HG02588 (cell line): ENCODE data around the gene FIBP.

ENCODE experiments used
- ATAC-seq: cut with Tn5 transposase; IDR thresholded peaks from one replicate; pipeline ENCODE4 v1.9.1; 2021; ENCODE audit warnings: mild to moderate bottlenecking, moderate library complexity; ENCODE audit not compliant: unreplicated experiment

FIBP gene

GRCh38 chr11:65888163-65888814 lies at the start of gene FIBP:
Gene FIBP, minus strand, starts transcription at chr11:65888471. Its CDS starts 53 bp downstream, at chr11:65888418.
- peak; percentile 58 for ATAC-seq

GRCh38 chr11:65937766-65938165 lies 49.5 kb upstream of the FIBP start:
- no peak for ATAC-seq

GRCh38 chr11:65934014-65934413 lies 45.7 kb upstream of the FIBP start:
- no peak for ATAC-seq

- no peak for ATAC-seq
Measured at GRCh38 chr11:65932558-65932919, 44.3 kb upstream of the FIBP start.

- no peak for ATAC-seq
Measured at GRCh38 chr11:65931773-65932557, 43.7 kb upstream of the FIBP start.

- no peak for ATAC-seq
Measured at GRCh38 chr11:65928667-65929066, 40.4 kb upstream of the FIBP start.

GRCh38 chr11:65927904-65928397 lies 39.7 kb upstream of the FIBP start:
- ATAC-seq: peak; percentile 62

GRCh38 chr11:65925397-65925796 lies 37.1 kb upstream of the FIBP start:
- no peak for ATAC-seq

GRCh38 chr11:65922565-65922964 lies 34.3 kb upstream of the FIBP start:
- ATAC-seq: no peak

- no peak for ATAC-seq
Measured at GRCh38 chr11:65921876-65922275, 33.6 kb upstream of the FIBP start.

GRCh38 chr11:65921033-65921555 lies 32.8 kb upstream of the FIBP start:
- no peak for ATAC-seq

GRCh38 chr11:65920372-65920802 lies 32.1 kb upstream of the FIBP start:
- ATAC-seq: no peak

GRCh38 chr11:65919573-65920371 lies 31.5 kb upstream of the FIBP start:
- peak; percentile 43 for ATAC-seq

- peak; percentile 83 for ATAC-seq
Measured at GRCh38 chr11:65919141-65919572, 30.9 kb upstream of the FIBP start, which contains the start of gene DRAP1. Gene DRAP1, plus strand, starts transcription at chr11:65919426. Its CDS starts 76 bp downstream, at chr11:65919502.

- peak; percentile 54 for ATAC-seq
Measured at GRCh38 chr11:65918211-65919140, 30.2 kb upstream of the FIBP start, which contains the start of gene C11orf68. Gene C11orf68, minus strand, starts transcription at chr11:65919062. Its CDS starts 31 bp downstream, at chr11:65919031.

GRCh38 chr11:65917434-65918210 lies 29.4 kb upstream of the FIBP start:
- ATAC-seq: no peak

GRCh38 chr11:65917077-65917433 lies 28.8 kb upstream of the FIBP start:
- ATAC-seq: no peak

GRCh38 chr11:65916391-65916790 lies 28.1 kb upstream of the FIBP start:
- ATAC-seq: no peak

- ATAC-seq: no peak
Measured at GRCh38 chr11:65915821-65916251, 27.6 kb upstream of the FIBP start.
